Central memory CD8-positive, alpha-beta T cell (primary cell): Measurements from ENCODE around the gene TAF11L4.
"Not testable (repeated sequence)": the region's sequence is repeated elsewhere in the genome, so short reads cannot be mapped to it uniquely, and the experiment has no call there.

ENCODE experiments used
- ATAC-seq: fragments of 150-1000 bp; cut with Tn5 transposase; replicated peaks from 2 replicates; pipeline ENCODE4 v1.10.0; 2022; ENCODE audit warnings: mild to moderate bottlenecking, moderate FRiP score, moderate number of reproducible peaks; ENCODE audit not compliant: poor library complexity, severe bottlenecking; ENCODE audit errors: extremely low read depth
- DNase-seq, 2 donors: peaks; one replicate each; pipeline ENCODE4 v3.0.0; 2021; ENCODE audit warnings: low spot score in 2 of 2
- H3K27ac Mint-ChIP-seq: one replicate; pipeline ENCODE4 v1.8.0; 2022; ENCODE audit warnings: low read depth, mild to moderate bottlenecking, moderate library complexity, mixed read lengths
- H3K27me3 Mint-ChIP-seq: one replicate; pipeline ENCODE4 v1.8.0; 2022; ENCODE audit warnings: mixed read lengths
- H3K36me3 Mint-ChIP-seq: one replicate; pipeline ENCODE4 v1.8.0; 2022; ENCODE audit warnings: mild to moderate bottlenecking, moderate library complexity, mixed read lengths; ENCODE audit not compliant: insufficient read depth
- H3K4me1 Mint-ChIP-seq: one replicate; pipeline ENCODE4 v1.8.0; 2022; ENCODE audit warnings: mixed read lengths
- H3K4me3 Mint-ChIP-seq: one replicate; pipeline ENCODE4 v1.8.0; 2022; ENCODE audit warnings: mild to moderate bottlenecking, moderate library complexity, mixed read lengths
- H3K9me3 Mint-ChIP-seq: one replicate; pipeline ENCODE4 v1.8.0; 2022; ENCODE audit warnings: mixed read lengths

The TAF11L4 gene

GRCh38 chr5:17521501-17521900, at the start of gene TAF11L4:
Gene TAF11L4 (plus strand): TSS chr5:17521801.
- not testable (repeated sequence) for H3K4me1 Mint-ChIP-seq, H3K4me3 Mint-ChIP-seq, H3K36me3 Mint-ChIP-seq, H3K27me3 Mint-ChIP-seq, H3K27ac Mint-ChIP-seq, ATAC-seq, DNase-seq, H3K9me3 Mint-ChIP-seq

DNA sequence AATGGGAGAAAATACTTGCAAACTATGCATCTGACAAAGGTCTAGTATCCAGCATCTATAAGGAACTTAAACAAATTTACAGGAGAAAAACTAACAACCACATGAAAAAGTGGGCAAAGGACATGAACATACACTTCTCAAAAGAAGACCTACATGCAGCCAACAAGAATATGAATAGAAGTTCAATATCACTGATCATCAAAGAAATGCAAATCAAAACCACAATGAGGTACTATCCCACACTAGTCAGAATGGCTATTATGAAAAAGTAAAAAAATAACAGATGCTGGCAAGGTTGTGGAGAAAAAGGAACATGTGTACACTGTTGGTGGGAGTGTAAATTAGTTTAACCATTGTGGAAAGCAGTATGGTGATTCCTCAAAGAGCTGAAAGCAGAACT, 46.5 kb upstream of the TAF11L4 start:
- H3K9me3 Mint-ChIP-seq = peaks cover 14% of the 10 kb centered on the region
- not testable (repeated sequence) for H3K4me1 Mint-ChIP-seq, H3K4me3 Mint-ChIP-seq, H3K27ac Mint-ChIP-seq, H3K27me3 Mint-ChIP-seq, DNase-seq, ATAC-seq, H3K36me3 Mint-ChIP-seq

DNA sequence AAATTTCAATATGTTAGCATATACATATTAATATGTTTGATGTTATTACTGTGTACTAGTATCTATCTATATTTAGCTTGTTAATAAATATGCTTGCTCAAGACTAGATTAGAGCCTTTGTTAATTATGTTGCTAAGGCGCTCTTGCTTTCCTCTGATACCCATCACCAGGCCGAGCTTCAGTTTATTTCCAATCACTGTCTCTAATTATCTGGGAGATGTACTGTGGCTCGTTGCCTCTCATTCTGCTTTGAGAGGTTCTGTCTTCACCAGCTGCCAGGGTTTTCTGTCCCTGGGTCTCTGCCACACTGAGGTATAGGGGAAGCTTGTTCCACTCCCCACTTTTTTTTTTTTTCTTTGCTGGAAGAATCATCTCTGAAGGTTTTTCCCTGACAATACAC, 44.6 kb upstream of the TAF11L4 start:
- no peak overlapping the region for H3K27ac Mint-ChIP-seq
- H3K4me1 Mint-ChIP-seq = no peaks in the 10 kb centered on the region
- no peak for ATAC-seq
- DNase-seq = no peak
- H3K9me3 Mint-ChIP-seq = peaks cover 14% of the 10 kb centered on the region
- no peak overlapping the region for H3K4me3 Mint-ChIP-seq
- no peaks in the 10 kb centered on the region for H3K27me3 Mint-ChIP-seq
- no peaks in the 10 kb centered on the region for H3K36me3 Mint-ChIP-seq

- H3K27ac Mint-ChIP-seq = no peak overlapping the region
- no peaks in the 10 kb centered on the region for H3K27me3 Mint-ChIP-seq
- peaks cover 11% of the 10 kb centered on the region for H3K9me3 Mint-ChIP-seq
- H3K36me3 Mint-ChIP-seq = no peaks in the 10 kb centered on the region
- DNase-seq = no peak
- H3K4me3 Mint-ChIP-seq = no peak overlapping the region
- ATAC-seq = no peak
- no peaks in the 10 kb centered on the region for H3K4me1 Mint-ChIP-seq
These were observed 43.9 kb upstream of the TAF11L4 start for GRCh38 chr5:17477573-17478265.

- no peak overlapping the region for H3K27ac Mint-ChIP-seq
- no peaks in the 10 kb centered on the region for H3K27me3 Mint-ChIP-seq
- ATAC-seq = no peak
- H3K9me3 Mint-ChIP-seq = peaks cover 15% of the 10 kb centered on the region
- H3K4me1 Mint-ChIP-seq = no peaks in the 10 kb centered on the region
- H3K36me3 Mint-ChIP-seq = no peaks in the 10 kb centered on the region
- no peak overlapping the region for H3K4me3 Mint-ChIP-seq
- no peak for DNase-seq
These were observed 40.2 kb upstream of the TAF11L4 start for GRCh38 chr5:17481378-17481777.

DNA sequence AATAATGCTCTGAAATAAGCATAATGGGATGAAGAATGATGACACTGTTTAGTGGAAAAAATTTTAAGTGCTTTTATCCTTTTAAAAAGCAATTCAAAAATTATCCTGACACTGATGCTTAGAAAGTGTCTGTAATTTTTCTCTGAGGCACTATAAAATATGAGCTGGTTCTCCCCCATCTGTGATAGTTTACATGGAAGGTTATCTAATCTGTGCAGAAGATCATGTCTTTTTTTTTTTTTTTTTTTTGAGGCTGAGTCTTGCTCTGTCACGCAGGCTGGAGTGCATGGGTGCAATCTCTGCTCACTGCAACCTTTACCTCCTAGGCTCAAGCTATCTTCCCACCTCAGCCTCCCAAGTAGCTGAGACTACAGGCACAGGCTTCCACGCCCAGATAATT, 38.8 kb upstream of the TAF11L4 start:
- H3K27me3 Mint-ChIP-seq = no peaks in the 10 kb centered on the region
- H3K27ac Mint-ChIP-seq = no peak overlapping the region

GRCh38 chr5:17486464-17487173, 35.0 kb upstream of the TAF11L4 start:
- not testable (repeated sequence) for H3K27ac Mint-ChIP-seq, ATAC-seq

More for the DNA sequence above, 38.8 kb upstream of the TAF11L4 start:
- Mint-ChIP-seq H3K4me3 (no peak overlapping the region), H3K36me3 (no peaks in the 10 kb centered on the region), H3K9me3 (peaks cover 16% of the 10 kb centered on the region), H3K4me1 (no peaks in the 10 kb centered on the region)
- DNase-seq = no peak
- no peak for ATAC-seq

GRCh38 chr5:17487174-17487512, 34.5 kb upstream of the TAF11L4 start:
- no peak overlapping the region for H3K4me3 Mint-ChIP-seq
- peaks cover 11% of the 10 kb centered on the region for H3K9me3 Mint-ChIP-seq
- H3K27ac Mint-ChIP-seq = no peak overlapping the region
- DNase-seq = no peak
- H3K27me3 Mint-ChIP-seq = no peaks in the 10 kb centered on the region
- ATAC-seq = no peak
- no peaks in the 10 kb centered on the region for H3K36me3 Mint-ChIP-seq
- no peaks in the 10 kb centered on the region for H3K4me1 Mint-ChIP-seq

More at GRCh38 chr5:17486464-17487173, 35.0 kb upstream of the TAF11L4 start:
- not testable (repeated sequence) for H3K4me3 Mint-ChIP-seq, H3K4me1 Mint-ChIP-seq, H3K36me3 Mint-ChIP-seq, DNase-seq, H3K27me3 Mint-ChIP-seq
- peaks cover 11% of the 10 kb centered on the region for H3K9me3 Mint-ChIP-seq

GRCh38 chr5:17491257-17491656, 30.3 kb upstream of the TAF11L4 start:
- not testable (repeated sequence) for H3K27ac Mint-ChIP-seq, DNase-seq, H3K27me3 Mint-ChIP-seq, ATAC-seq, H3K36me3 Mint-ChIP-seq, H3K4me3 Mint-ChIP-seq, H3K4me1 Mint-ChIP-seq
- H3K9me3 Mint-ChIP-seq = peaks cover 15% of the 10 kb centered on the region

DNA sequence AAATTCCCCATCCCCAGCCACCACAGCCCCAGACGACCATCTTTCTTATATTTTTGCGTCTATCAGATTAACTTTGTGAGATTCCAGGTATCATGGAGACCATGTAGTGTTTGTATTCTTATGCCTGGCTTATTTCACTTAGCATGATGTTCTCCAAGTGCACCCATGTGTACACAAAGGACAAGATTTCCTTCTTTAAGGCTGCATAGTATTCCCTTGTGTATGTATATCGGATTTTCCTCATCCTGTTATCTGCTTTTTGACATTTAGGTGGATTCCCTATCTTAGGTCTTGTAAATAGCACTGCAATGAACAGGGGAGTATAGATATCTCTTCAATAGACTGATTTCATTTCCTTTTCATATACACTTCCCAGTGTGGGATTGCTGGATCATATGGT, 28.8 kb upstream of the TAF11L4 start:
- no peak overlapping the region for H3K4me3 Mint-ChIP-seq
- peaks cover 12% of the 10 kb centered on the region for H3K9me3 Mint-ChIP-seq
- H3K27me3 Mint-ChIP-seq = no peaks in the 10 kb centered on the region
- H3K27ac Mint-ChIP-seq = no peak overlapping the region
- no peaks in the 10 kb centered on the region for H3K4me1 Mint-ChIP-seq
- H3K36me3 Mint-ChIP-seq = no peaks in the 10 kb centered on the region
- ATAC-seq (no peak), DNase-seq (no peak)

DNA sequence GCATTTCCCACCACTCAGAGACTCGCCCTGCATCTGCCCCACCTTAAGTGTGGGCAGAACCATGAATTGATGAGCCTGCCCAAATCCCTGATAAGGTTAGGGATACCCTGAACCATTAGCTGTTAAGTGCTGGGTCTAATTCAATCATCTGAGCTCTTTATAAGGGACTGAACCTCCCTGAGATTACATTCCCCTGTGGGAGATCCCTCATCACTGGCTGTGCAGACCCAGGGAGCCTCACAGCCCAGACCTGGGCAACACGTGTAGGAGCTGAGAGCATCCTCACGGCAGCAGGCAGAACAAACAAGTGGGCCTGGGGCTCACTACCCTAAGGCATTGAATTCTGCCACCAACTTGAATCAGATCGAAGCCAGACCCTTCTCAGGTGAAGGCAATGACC, 24.2 kb upstream of the TAF11L4 start:
- H3K27me3 Mint-ChIP-seq = no peaks in the 10 kb centered on the region

DNA sequence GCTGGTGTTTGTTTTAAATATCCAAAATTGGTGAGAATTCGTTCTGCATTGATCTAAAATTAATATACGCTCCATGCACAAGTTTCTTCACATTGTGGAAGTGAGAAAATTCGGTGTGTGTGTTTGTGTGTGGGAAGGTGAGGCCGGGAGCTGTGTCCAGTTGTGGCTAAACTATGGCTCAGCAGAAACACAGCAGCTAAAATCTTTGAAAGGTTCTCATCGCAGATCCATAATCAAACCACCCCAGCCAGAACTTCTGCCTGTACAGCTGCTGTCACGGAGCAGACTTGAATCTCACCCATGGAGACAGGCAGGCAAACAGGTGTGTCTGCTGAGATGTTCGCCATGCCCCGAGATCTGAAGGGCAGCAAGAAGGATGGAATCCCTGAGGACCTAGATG, 23.7 kb upstream of the TAF11L4 start, which contains the start of gene TAF11L2:
TAF11L2 (plus strand) TSS at position 301 of the 400 bp plus-strand sequence.
- not testable (repeated sequence) for H3K27me3 Mint-ChIP-seq, H3K4me3 Mint-ChIP-seq, DNase-seq, ATAC-seq, H3K36me3 Mint-ChIP-seq, H3K27ac Mint-ChIP-seq, H3K4me1 Mint-ChIP-seq
- H3K9me3 Mint-ChIP-seq = peaks cover 13% of the 10 kb centered on the region

More for the DNA sequence above, 24.2 kb upstream of the TAF11L4 start:
- DNase-seq = no peak
- no peak overlapping the region for H3K4me3 Mint-ChIP-seq
- no peak for ATAC-seq
- H3K36me3 Mint-ChIP-seq = no peaks in the 10 kb centered on the region
- no peaks in the 10 kb centered on the region for H3K4me1 Mint-ChIP-seq
- H3K27ac Mint-ChIP-seq = no peak overlapping the region
- peaks cover 17% of the 10 kb centered on the region for H3K9me3 Mint-ChIP-seq

GRCh38 chr5:17511775-17512325, 9.8 kb upstream of the TAF11L4 start:
- no peak for ATAC-seq
- Mint-ChIP-seq H3K36me3 (no peaks in the 10 kb centered on the region), H3K4me3 (no peak overlapping the region), H3K4me1 (no peaks in the 10 kb centered on the region), H3K9me3 (peaks cover 17% of the 10 kb centered on the region), H3K27me3 (no peaks in the 10 kb centered on the region), H3K27ac (no peak overlapping the region)
- no peak for DNase-seq
